AML-193 (cell line): ENCODE data around the gene GTF2H1.
A peak's percentile ranks its signal among the peaks of the same experiment; 100 is the strongest.
"Not testable (repeated sequence)": the region's sequence is repeated elsewhere in the genome, so short reads cannot be mapped to it uniquely, and the experiment has no call there.

Experiments
- DNase-seq, 2 experiments: peaks; one replicate each; lab custom pipeline; 2025; lab: John Stamatoyannopoulos, UW

The GTF2H1 gene

GRCh38 chr11:18375941-18376340, 53.6 kb downstream of the GTF2H1 start:
- DNase-seq = no peak

- DNase-seq = no peak
Measured at GRCh38 chr11:18379201-18379600, 56.8 kb downstream of the GTF2H1 start.

GRCh38 chr11:18383388-18384156, 61.2 kb downstream of the GTF2H1 start:
- DNase-seq = peak; percentile 70 to 83

GRCh38 chr11:18384157-18384641, 61.8 kb downstream of the GTF2H1 start:
- DNase-seq = peak; percentile 81 to 83

GRCh38 chr11:18390088-18390487, 67.7 kb downstream of the GTF2H1 start:
- DNase-seq = no peak

GRCh38 chr11:18392434-18393321, 70.3 kb downstream of the GTF2H1 start:
- DNase-seq = peak in 1 of 2 experiments; percentile 7

- DNase-seq = no peak
Measured at GRCh38 chr11:18393581-18394274, 71.4 kb downstream of the GTF2H1 start.

- peak; percentile 83 to 90 for DNase-seq
Measured at GRCh38 chr11:18394275-18394927, 72.0 kb downstream of the GTF2H1 start, which contains the start of gene LDHA. LDHA (plus strand) TSS chr11:18394563; CDS start chr11:18396843, 2,280 bp downstream.

GRCh38 chr11:18394928-18395734, 72.8 kb downstream of the GTF2H1 start:
- no peak for DNase-seq

- peak; percentile 96 to 100 for DNase-seq
Measured at GRCh38 chr11:18395735-18396504, 73.6 kb downstream of the GTF2H1 start.

GRCh38 chr11:18397921-18398320, 75.6 kb downstream of the GTF2H1 start:
- DNase-seq = no peak

- DNase-seq = not testable (repeated sequence)
Measured at GRCh38 chr11:18401077-18401476, 78.7 kb downstream of the GTF2H1 start.

GRCh38 chr11:18404062-18404461, 81.7 kb downstream of the GTF2H1 start:
- no peak for DNase-seq

GRCh38 chr11:18407400-18407799, 85.0 kb downstream of the GTF2H1 start:
- not testable (repeated sequence) for DNase-seq

GRCh38 chr11:18408558-18409291, 86.4 kb downstream of the GTF2H1 start:
- DNase-seq = no peak

- DNase-seq = no peak
Measured at GRCh38 chr11:18416459-18416858, 94.1 kb downstream of the GTF2H1 start.
